GM19328 (cell line): Measurements from ENCODE around the gene HS6ST1.

ENCODE experiments used
- ATAC-seq: cut with Tn5 transposase; IDR thresholded peaks from one replicate; pipeline ENCODE4 v1.9.1; 2021; ENCODE audit warnings: mild to moderate bottlenecking, moderate library complexity; ENCODE audit not compliant: unreplicated experiment

Gene HS6ST1

DNA sequence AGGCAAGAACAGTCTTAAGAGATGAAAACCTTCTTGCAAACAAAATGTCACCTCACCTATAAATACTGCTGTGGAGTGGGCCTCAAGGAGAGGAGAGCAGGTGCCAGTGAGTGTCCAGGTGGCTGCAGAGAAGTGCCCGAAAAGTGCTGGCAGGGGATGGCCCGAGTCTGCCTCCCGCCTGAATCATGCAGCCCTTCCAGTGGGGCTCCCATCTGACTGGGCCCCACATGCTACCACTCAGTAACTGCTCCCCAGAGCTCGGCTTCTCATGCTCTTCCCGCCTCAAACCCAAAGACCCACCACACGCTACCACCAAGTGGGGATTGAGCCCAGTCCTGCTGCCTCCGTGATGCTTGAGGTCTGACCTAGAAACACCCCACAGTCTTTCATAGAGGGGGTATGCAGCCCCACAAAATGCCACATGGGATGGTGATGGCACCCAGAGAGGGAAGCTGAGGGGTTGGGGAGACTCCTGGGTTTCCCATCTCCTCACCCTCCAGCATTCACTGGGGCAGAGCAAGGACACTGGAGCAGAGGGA, 7.4 kb downstream of the HS6ST1 start:
- ATAC-seq: no peak

DNA sequence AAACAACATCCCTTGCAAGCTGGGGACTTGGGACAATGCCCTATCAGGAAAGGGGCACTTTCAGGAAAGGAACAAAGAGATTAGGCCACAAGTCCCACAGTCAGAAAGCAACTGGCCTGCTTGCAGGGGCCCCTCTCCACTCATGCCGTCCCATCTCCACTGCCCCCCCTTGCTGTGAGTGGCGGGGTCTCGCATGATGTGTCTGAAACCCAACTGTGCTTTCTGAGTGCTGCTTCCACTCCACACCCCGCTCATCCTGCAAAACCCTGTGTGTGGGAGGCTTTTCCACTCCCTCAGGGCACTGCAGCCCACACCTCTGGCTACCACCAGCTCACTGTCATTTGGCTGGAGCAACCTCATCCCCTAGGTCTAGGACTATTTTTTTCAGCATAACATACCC, 7.9 kb downstream of the HS6ST1 start:
- no peak for ATAC-seq

DNA sequence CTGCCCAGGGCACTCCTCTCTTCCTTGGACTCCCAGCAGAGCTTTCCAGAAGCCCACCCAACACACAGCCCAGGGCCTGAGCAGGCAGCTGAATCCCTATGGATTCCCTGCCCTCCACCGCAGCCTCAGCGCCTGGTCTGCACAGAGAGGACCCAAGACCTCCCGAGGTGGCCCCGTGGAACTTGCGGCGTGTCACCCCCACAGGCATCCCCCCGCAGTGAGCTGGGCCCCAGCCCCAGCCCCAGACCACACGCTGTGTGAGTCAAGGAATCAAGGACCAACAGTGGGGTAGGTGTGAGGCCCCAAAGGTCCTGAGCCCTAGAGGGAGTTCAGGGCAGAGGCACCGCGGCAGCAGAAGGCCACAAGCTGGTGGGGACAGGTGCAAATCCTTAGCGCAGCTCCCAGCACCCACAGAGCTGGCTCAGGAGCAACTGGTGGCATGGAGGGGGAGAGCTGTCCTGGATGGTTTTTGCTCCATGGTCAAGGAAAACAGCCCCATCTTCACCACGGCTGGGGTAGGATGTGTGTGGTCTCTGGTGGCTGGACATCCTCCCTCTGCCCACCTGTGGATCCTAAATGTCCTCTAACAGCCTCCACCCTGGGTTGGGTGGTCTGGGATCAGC, 8.5 kb downstream of the HS6ST1 start:
- ATAC-seq: no peak

DNA sequence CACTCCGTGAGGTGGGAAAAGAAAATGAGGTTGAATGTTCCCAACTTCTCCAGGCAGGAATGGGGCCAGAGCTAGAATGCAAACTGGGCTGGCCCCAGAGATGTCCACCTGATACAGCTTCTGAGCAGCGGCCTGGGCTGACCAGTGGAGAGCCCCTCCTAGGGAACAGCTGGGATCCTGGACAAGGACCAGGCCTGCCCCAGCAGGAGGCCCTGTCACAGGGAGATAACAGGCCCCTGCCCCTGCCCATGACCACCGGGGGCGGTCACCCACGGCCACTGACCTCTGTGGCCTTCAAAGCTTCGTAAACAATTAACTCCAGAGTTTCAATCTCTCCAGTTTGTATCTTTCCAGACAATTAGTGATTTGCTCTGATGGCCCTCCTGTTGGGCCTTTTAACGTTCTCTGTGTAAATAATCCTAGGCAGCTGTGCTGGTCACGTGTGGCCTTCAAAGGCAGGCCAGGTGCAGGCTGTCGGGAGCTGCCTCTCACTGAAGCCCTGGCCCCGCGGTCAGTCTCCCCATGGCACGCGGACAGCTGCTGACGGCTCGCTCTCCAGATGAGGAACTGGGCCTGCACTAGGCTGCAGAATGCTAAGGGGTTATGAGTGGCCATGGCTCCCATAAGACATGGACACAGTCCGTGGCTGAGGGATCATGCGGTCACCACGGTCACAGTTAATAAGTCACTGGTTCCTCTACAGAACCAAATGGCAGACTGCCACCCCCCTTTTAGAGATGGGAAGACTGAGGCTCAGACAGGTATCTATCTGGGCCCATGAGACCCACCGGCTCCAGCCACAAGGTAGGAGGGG, 9.2 kb downstream of the HS6ST1 start:
- no peak for ATAC-seq

DNA sequence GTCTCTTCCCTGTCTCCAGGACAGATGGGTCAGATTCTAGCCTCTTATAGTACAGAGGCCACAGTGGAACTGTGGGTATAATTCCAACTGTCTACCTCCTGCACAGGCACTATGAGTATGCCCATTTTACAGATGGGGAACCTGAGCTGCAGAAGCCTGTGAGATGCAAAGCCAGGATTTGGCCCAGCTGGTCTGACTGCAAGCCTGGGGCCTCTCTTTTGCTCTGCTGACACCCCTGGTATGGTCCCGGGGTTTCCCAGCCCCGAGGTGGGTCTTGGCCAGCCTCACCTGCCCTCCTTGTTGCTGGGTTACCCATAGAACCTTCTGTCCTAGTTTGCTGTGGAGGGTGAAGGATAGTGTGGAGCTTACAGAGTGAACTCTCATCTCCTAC, 9.8 kb downstream of the HS6ST1 start:
- no peak for ATAC-seq

DNA sequence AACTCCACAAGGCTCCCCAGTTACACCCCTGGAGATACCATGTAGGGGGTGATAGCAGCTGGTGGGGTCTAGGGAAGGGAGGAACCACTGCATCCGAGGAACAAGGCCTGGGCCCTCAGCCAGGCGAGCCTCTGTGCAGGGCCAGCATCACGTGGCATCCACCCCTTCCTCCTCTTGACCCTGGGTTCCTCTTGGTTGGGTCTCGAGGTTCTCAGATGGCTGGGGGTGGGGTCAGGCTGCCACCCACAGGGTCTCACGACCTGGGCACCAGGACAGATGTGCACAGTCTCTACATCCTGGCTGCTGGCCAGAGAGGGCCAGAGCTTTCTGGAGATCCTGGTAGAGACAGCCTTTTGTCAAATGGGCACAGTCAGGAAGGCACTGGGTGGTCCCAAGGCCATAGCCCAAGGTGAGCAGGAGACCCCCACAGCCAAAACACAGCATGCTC, 10.4 kb downstream of the HS6ST1 start:
- no peak for ATAC-seq

DNA sequence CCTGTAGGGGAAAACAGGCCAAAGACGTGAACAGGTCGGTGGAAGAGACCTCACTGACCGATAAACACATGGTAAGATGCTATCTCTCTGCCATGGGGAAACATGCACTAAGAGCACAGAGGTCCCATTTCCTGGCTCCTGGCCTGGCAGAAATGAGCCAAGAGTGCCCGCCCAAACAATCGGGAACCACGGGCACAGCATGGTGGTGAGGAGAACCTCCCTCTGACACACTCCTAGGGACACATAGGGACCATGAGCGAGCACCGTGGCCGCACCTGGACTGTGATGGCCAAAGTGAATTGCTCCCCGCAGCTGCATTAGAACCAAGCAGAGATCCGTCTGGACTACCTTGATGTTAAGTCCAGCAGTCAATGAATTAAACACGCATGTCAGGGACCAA, 11.1 kb downstream of the HS6ST1 start:
- no peak for ATAC-seq

DNA sequence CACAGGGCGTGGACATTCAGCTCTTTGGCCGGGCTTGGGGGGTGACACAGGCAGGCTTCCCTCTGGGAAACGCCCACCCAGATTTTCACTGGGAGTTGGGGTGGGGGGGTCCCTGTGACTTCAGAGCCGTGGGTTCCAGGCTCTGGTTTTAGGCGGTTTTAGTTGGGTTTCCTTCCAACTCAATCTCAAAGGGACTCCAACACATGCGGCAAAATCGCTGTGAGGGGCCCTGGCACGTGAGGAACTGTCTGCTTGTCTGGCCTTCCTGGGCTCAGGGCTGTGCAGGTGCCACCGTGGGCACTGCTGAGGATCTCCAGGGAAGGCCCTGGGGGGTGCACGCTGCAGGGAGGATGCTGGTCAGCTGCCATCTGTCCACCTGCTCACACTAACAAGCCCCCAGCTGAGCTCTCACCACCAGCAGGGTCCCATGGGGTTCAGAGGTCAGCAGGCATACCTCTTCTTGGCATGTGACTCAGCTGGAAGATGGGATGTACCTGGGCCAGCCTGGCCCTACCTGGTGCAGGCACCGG, 11.7 kb downstream of the HS6ST1 start:
- ATAC-seq: no peak

DNA sequence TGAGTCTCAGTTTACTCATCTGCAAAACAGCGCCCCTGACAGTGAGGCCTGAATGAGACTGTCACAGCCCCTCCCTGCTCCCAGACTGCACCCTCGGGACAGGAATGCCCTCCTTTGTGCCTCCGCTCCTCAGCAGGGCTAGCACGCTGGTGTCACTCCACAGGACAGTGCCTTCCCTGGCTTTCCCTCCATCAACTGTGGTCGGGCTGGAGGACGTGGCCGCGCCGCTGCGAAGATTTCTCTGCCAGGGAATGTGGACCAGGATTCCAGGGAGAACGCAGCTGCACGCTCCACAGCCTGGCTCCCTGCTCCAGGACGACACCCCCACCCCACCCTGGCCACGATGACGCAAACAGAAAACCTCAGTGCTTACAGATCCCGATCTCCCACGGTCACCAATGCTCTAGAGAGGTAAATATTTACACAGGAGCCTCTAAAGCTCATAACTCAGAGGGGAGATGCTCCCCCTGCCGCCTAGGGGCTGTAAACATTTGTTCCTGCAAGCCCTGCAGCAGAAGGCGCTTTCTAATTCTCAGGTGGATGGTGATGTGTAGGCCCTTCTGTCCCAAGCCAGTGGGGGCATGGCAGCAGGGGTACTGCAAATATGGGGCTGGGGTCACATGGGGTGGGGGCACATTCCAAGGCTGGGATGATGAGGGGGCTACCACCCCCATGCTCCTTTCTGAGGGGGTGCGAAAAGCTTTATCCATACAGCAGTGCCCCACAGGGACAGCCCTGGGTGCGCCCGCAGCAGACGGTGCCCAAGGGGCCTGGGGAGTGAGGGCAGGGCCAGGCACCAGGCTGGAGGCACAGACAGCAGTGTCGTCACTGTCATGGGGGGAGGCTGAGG, 12.4 kb downstream of the HS6ST1 start:
- ATAC-seq: no peak

DNA sequence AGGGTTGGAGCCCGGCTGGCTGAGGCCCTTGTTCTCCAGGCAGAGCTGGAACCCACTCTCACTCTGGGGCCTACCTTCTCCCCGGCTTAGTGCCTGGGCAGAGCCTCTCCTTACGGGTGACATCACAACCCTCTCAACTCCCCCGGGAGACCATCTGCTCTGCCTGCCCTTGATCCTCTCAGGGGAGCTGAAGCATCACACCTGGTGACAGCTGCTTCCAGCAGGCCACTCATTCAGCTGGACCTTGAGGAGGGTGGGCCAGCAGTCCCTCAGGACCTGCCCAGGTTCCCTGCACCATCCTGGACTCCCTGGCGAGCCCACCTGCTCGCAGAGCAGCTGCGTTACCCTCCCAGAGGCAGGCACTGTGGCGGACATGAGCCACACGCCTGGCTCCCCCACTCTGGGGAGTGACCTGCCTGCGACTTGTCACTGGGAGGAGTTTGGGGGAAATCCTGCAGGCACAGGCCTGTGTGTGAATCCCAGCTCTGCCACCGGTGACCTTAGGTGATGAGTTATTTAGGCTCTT, 13.1 kb downstream of the HS6ST1 start:
- ATAC-seq: peak; percentile 51

DNA sequence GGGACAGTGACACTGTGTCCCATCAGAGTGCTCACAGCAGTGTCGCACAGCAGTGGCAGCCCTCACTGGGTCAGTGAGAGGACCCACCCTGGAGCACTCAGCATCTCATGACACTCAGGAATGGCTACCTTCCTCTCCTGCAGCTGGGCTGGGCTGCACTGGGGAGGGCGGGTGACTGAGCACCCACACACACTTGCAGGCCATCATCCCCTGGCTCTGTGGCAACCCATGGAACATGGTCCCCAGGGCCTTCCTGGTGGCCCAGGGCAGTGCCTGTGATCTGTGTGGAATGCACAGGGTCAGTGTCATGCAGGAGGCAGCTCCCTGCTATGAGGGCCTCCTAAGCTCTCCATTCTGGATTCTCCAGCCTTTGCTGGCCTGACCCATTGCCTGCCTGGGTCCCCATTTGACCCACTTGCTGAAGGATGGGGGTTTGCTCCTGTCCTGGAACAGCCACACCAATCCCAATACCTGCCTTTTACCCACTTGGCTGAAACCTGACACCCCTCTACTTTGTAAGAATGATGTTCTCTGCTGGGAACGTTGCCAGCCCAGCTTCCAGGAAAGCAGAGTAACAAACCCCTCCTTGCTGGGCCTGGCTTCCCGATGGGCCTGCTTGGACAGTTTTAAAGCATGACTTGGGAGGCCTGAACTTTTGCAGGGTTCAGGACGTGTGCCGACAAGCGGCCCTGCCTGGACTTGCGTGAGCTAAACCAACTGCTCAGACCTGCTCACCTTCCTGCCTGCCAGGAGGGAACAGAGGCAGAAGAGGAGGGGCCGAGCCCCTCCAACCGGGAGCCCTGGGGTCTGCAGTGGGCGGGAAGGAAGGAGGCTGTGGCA, 13.7 kb downstream of the HS6ST1 start:
- no peak for ATAC-seq

DNA sequence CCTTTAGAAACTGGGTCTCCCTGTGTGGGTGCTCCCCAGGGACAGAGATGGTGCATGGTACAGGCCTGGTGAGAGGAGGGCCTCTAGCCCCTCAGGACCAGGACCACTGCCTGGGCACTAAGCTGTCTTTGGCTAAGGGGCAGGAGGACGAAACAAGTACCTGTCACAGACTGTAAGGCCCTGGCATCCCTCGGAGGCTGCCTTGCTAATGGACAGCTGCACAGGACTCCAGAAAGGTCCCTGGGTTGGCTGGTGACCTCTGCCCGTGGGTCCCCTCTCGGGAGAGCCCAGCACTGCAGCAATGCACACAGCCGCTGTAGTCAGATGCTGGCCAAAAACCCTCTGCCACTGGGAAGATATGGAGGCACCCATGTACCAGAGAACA, 14.3 kb downstream of the HS6ST1 start:
- no peak for ATAC-seq

DNA sequence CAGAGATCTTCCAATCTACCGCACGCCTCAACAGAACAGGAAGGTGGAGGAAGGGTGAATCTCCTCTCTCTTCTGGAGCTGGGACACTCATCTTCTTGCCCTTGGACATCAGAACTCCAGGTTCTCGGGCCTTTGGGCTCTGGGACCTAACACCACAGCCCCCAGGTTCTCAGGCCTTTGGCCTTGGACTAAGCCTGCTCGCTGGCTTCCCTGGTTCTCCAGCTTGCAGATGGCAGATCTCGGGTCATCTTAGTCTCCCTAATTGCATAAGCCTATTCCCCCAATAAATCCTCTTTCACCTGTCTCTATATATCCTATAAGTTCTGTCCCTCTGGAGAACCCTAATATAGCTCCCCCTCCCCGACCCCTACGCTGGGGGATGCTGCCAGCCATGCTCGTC, 14.8 kb downstream of the HS6ST1 start:
- no peak for ATAC-seq

DNA sequence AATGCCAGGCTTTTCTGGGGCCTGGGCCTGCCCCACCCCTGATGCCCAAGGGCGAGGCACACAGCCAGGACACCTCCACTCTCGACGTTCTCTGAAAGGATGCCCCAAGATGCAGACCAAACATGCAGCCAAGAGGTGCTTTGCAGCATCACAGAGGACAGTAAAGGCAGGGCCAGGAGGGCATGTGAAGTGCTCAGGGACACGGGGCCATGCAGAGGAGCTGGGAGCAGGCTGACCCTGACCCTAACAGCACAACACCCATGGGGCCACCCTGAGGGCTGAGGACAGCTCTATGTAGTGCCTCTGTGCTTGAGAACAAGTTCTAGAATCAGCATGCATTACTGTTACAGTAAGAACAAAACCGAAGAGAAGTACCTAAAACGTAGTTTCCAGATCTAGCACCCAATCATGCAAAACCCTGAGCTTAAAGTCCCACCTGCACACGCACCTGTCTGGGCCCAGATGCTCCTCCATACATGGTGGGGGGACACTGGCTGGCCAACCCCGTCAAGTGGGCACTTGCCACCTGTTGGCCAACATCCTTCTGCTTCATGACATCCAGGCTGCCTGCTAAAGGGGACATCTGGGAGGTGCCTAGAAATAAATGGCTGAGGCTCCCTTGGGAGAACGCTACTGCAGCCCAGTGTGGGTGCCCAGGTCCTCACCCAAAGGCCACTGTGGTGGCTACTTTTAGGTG, 15.4 kb downstream of the HS6ST1 start:
- no peak for ATAC-seq

DNA sequence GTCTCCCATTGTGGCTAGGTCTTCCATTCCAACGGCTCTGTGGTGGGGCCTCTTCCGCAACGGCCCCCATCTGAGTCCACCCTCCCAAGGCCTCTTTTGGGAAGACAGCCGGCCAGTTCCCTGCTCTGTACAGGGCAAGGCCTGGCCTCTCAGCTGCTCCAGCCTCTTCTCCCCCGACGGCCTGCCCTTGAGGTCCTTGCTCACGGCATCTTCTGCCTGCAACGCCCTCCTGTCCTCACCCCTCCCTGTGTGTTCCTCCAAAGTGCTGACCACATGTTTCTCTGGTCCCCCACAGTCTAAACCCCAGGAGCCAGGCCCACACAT, 16.0 kb downstream of the HS6ST1 start:
- no peak for ATAC-seq

DNA sequence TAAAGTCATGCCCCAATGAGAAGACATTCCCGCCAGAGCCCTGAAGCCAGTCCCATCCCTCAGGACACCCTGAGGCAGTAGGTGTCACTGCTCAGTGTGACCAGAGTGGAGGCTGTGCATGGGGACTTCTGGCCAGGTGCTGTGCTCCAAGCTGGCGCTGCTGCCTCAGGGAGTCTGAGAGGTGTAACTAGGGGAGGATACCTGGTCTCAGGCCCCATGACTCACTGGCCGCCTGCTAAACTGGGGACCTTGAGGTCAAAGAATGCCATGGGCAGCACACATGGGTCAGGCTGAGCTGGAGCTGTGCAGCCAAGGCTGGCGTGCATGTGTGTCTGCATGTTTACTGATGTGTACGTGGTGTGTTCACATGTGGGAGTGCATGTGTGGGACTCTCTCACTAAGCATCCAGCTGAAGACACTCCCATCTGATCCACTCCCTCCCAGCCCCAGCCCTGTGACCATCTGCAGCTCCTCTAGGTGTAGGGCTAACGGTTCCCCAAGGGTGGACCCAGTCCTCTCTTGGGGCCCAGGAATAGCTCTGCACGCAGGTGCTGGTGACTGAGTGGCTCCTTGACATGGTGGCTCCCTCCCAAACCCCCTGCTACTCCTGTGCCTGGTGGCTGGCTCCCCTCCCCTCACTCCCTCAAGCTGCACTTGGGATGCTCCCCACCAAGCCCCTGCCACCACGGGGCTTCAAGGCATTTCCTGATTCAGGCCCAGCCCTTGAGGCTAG, 16.5 kb downstream of the HS6ST1 start:
- ATAC-seq: no peak

DNA sequence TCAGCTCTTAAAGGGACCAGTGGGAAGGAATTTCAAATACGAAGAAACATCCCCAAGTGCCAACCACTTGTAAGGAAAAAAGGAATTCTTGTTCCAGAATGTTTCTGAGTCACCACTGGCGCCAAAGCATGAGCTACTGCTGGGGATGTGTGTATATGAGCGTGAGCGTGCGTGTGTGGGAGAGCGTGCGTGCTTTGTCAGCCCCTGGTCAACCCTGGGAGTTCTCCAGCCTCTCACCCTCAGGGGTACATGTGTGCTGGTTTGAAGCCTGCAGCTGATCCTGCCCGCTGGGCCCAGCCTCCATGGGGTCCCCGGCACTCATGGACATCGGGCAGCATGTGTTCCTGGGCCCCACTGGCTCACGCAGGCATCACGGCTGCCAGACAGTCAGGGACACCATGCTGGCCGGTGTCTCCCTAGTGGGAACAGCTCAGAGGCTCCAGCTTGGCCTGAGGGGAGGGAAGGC, 17.1 kb downstream of the HS6ST1 start:
- no peak for ATAC-seq

DNA sequence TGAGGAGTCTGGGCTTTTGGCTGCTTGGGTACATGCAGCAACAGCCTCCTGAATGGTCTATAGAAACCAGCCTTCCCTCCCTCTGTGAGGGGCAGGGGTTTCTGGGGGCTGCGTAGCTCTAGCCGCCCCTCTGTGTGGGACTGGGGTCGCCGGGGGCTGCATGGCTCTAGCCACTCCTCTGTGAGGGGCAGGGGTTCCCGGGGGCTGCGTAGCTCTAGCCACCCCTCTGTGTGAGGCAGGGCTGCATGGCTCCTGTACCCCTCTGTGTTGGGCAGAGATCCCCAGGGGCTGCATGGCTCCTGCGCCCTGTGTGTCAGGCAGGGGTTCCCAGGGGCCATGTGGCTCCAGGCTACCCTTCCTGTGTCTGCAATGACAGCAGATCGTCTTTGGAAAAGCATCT, 17.6 kb downstream of the HS6ST1 start:
- no peak for ATAC-seq
